GM19372 (cell line): Measurements from ENCODE around the gene TAS2R30.
A peak's percentile ranks its signal among the peaks of the same experiment; 100 is the strongest.

Experiments
- ATAC-seq: cut with Tn5 transposase; IDR thresholded peaks from one replicate; pipeline ENCODE4 v1.9.1; 2021; ENCODE audit warnings: mild to moderate bottlenecking, low read depth, moderate library complexity; ENCODE audit not compliant: unreplicated experiment

The TAS2R30 gene

GRCh38 chr12:11134305-11134704 is at the start of gene TAS2R30:
TSS of gene TAS2R30 (minus strand) at chr12:11134644. CDS start at chr12:11134244, 400 bp downstream.
- ATAC-seq, result no peak

- ATAC-seq, result no peak
Measured at GRCh38 chr12:11183011-11183410, 48.6 kb upstream of the TAS2R30 start.

- no peak for ATAC-seq
Measured at GRCh38 chr12:11182529-11182928, 48.1 kb upstream of the TAS2R30 start.

GRCh38 chr12:11178250-11178649 is 43.8 kb upstream of the TAS2R30 start:
- no peak for ATAC-seq

- ATAC-seq, result no peak
Measured at GRCh38 chr12:11174022-11174421, 39.6 kb upstream of the TAS2R30 start.

GRCh38 chr12:11171969-11172675 is 37.7 kb upstream of the TAS2R30 start:
- no peak for ATAC-seq

GRCh38 chr12:11171145-11171968 is 36.9 kb upstream of the TAS2R30 start, which contains the start of gene SMIM10L1:
TSS of gene SMIM10L1 (plus strand) at chr12:11171194. CDS start at chr12:11171357, 163 bp downstream.
- ATAC-seq, result peak; percentile 95

- ATAC-seq, result no peak
Measured at GRCh38 chr12:11170810-11171144, 36.3 kb upstream of the TAS2R30 start.

- no peak for ATAC-seq
Measured at GRCh38 chr12:11166300-11166699, 31.9 kb upstream of the TAS2R30 start.

- ATAC-seq, result no peak
Measured at GRCh38 chr12:11164384-11164783, 29.9 kb upstream of the TAS2R30 start.

GRCh38 chr12:11162502-11162901 is 28.1 kb upstream of the TAS2R30 start:
- ATAC-seq, result no peak

- no peak for ATAC-seq
Measured at GRCh38 chr12:11158885-11159444, 24.5 kb upstream of the TAS2R30 start.

- no peak for ATAC-seq
Measured at GRCh38 chr12:11154400-11154925, 20.0 kb upstream of the TAS2R30 start.

- ATAC-seq, result no peak
Measured at GRCh38 chr12:11152725-11153124, 18.3 kb upstream of the TAS2R30 start.

- no peak for ATAC-seq
Measured at GRCh38 chr12:11150832-11151231, 16.4 kb upstream of the TAS2R30 start.

GRCh38 chr12:11147420-11147819 is 13.0 kb upstream of the TAS2R30 start:
- no peak for ATAC-seq

- ATAC-seq, result no peak
Measured at GRCh38 chr12:11144297-11144696, 9.9 kb upstream of the TAS2R30 start.

GRCh38 chr12:11143352-11143751 is 8.9 kb upstream of the TAS2R30 start:
- ATAC-seq, result no peak

- ATAC-seq, result no peak
Measured at GRCh38 chr12:11136075-11136474, 1.6 kb upstream of the TAS2R30 start.

- no peak for ATAC-seq
Measured at GRCh38 chr12:11133816-11134215, 628 bp downstream of the TAS2R30 start.

- ATAC-seq, result no peak
Measured at GRCh38 chr12:11133162-11133561, 1.3 kb downstream of the TAS2R30 start.
